GM23338 (cell line): ENCODE measurements around the gene ST6GALNAC1. TPM values are rescaled to one million over a fixed set of nuclear protein-coding genes. Genes with fewer than 3 reads are reported as not detected.

Experiments used
- ATAC-seq: fragments of 200-7000 bp; cut with Tn5 transposase; 3 replicates; pipeline ENCODE4 v1.9.1; 2020
- DNase-seq: peaks from one replicate; pipeline ENCODE4 v3.0.0-alpha.2; 2015; ENCODE audit warnings: low spot score
- H2AFZ ChIP-seq: fragments of 200-600 bp; sonication (generic); 2 replicates; pipeline ENCODE4 v1.8.0; 2016; ENCODE audit warnings: antibody characterized with exemption, mild to moderate bottlenecking, moderate library complexity
- H3F3A ChIP-seq: fragments of 200-600 bp; sonication (generic); replicated peaks from 2 replicates; pipeline ENCODE4 v1.8.0; 2017; ENCODE audit warnings: antibody characterized with exemption, mixed run types, low read depth
- H3K27ac ChIP-seq: fragments of 200-600 bp; sonication (generic); 2 replicates; pipeline ENCODE4 v1.6.1; 2016; ENCODE audit warnings: low read depth
- H3K27me3 ChIP-seq: fragments of 200-600 bp; sonication (generic); 2 replicates; pipeline ENCODE4 v1.8.0; 2016; ENCODE audit warnings: mild to moderate bottlenecking, mixed run types, moderate library complexity; ENCODE audit not compliant: insufficient read depth
- H3K36me3 ChIP-seq: fragments of 200-600 bp; sonication (generic); 2 replicates; pipeline ENCODE4 v1.8.0; 2016; ENCODE audit warnings: mild to moderate bottlenecking; ENCODE audit not compliant: insufficient read depth
- H3K4me1 ChIP-seq: fragments of 200-600 bp; sonication (generic); 2 replicates; pipeline ENCODE4 v1.8.0; 2016; ENCODE audit warnings: mild to moderate bottlenecking, moderate library complexity; ENCODE audit not compliant: insufficient read depth
- H3K4me2 ChIP-seq: fragments of 200-600 bp; sonication (generic); 2 replicates; pipeline ENCODE4 v1.7.1; 2017; ENCODE audit warnings: mixed run types
- H3K4me3 ChIP-seq: fragments of 200-600 bp; sonication (generic); 2 replicates; pipeline ENCODE4 v1.6.1; 2016; ENCODE audit warnings: mixed run types
- H3K79me2 ChIP-seq: fragments of 200-600 bp; sonication (generic); replicated peaks from 2 replicates; pipeline ENCODE4 v1.8.0; 2017; ENCODE audit warnings: mild to moderate bottlenecking; ENCODE audit not compliant: insufficient read depth
- H3K9me2 ChIP-seq: fragments of 200-600 bp; sonication (generic); 2 replicates; pipeline ENCODE4 v1.8.0; 2017; ENCODE audit not compliant: insufficient read depth
- H4K20me1 ChIP-seq: fragments of 200-600 bp; sonication (generic); replicated peaks from 2 replicates; pipeline ENCODE4 v1.8.0; 2017; ENCODE audit warnings: mild to moderate bottlenecking; ENCODE audit not compliant: insufficient read depth
- H3K27ac Mint-ChIP-seq: 2 replicates; pipeline ENCODE4 v1.8.0; 2020; ENCODE audit warnings: inconsistent platforms, mild to moderate bottlenecking, moderate library complexity, mixed read lengths
- H3K27me3 Mint-ChIP-seq: 3 replicates; pipeline ENCODE4 v1.8.0; 2022; ENCODE audit warnings: low read depth, mild to moderate bottlenecking, moderate library complexity, mixed read lengths, inconsistent platforms; ENCODE audit not compliant: insufficient read depth, poor library complexity
- H3K36me3 Mint-ChIP-seq: 3 replicates; pipeline ENCODE4 v1.8.0; 2021; ENCODE audit warnings: low read depth, mild to moderate bottlenecking, inconsistent platforms, moderate library complexity, mixed read lengths
- H3K4me1 Mint-ChIP-seq: 3 replicates; pipeline ENCODE4 v1.8.0; 2020; ENCODE audit warnings: mild to moderate bottlenecking, inconsistent platforms, mixed read lengths
- H3K4me3 Mint-ChIP-seq: 3 replicates; pipeline ENCODE4 v1.8.0; 2021; ENCODE audit warnings: moderate library complexity, mild to moderate bottlenecking, inconsistent platforms, mixed read lengths
- H3K9me3 Mint-ChIP-seq: 3 replicates; pipeline ENCODE4 v1.8.0; 2020; ENCODE audit warnings: moderate library complexity, mild to moderate bottlenecking, inconsistent platforms, mixed read lengths
- CREB1 ChIP-seq: fragments of 250-450 bp; sonication (Bioruptor Pico); IDR thresholded peaks from 2 replicates; pipeline ENCODE4 v1.5.0; 2020; ENCODE audit warnings: low read depth, mild to moderate bottlenecking, moderate library complexity
- EZH2 ChIP-seq: fragments of 200-600 bp; sonication (generic); IDR thresholded peaks from one replicate; pipeline ENCODE4 v1.8.0; 2017; ENCODE audit warnings: antibody characterized with exemption, mild to moderate bottlenecking, low read depth; ENCODE audit not compliant: unreplicated experiment
- EZH2phosphoT487 ChIP-seq: fragments of 200-600 bp; sonication (generic); IDR thresholded peaks from one replicate; pipeline ENCODE4 v1.8.1; 2018; ENCODE audit warnings: antibody characterized with exemption; ENCODE audit not compliant: unreplicated experiment
- JUNB ChIP-seq: IDR thresholded peaks from one replicate; pipeline ENCODE4 v1.6.1; 2016; ENCODE audit warnings: antibody characterized with exemption; ENCODE audit not compliant: unreplicated experiment
- NANOG ChIP-seq: IDR thresholded peaks from 2 replicates; pipeline ENCODE4 v1.6.1; 2016; ENCODE audit warnings: antibody characterized with exemption, borderline replicate concordance
- REST ChIP-seq: IDR thresholded peaks from one replicate; pipeline ENCODE4 v1.6.1; 2018; ENCODE audit warnings: antibody characterized with exemption; ENCODE audit not compliant: unreplicated experiment
- STAT1 ChIP-seq: IDR thresholded peaks from one replicate; pipeline ENCODE4 v1.6.1; 2016; ENCODE audit warnings: antibody characterized with exemption; ENCODE audit not compliant: unreplicated experiment
- ZNF114 ChIP-seq: fragments of 250-450 bp; sonication (Bioruptor Pico); IDR thresholded peaks from 2 replicates; pipeline ENCODE4 v1.5.0; 2020; ENCODE audit warnings: mild to moderate bottlenecking, moderate library complexity
- ZNF331 ChIP-seq: fragments of 250-450 bp; sonication (Bioruptor Pico); IDR thresholded peaks from 2 replicates; pipeline ENCODE4 v1.5.0; 2020; ENCODE audit warnings: low read depth, mild to moderate bottlenecking, moderate library complexity
- ZNF462 ChIP-seq: fragments of 250-450 bp; sonication (Bioruptor Pico); IDR thresholded peaks from 2 replicates; pipeline ENCODE4 v1.5.0; 2020; ENCODE audit warnings: mild to moderate bottlenecking, moderate library complexity
- polyA plus RNA-seq: library from polyadenylated mRNA; unstranded; fragments of >200 nt; fragmentation: Nextera tagmentation; extraction: Ambion mirVana; gene quantifications from 2 replicates; pipeline ENCODE4 v1.2.1, GENCODE V29; 2016
- total RNA-seq: library from RNA; depleted of rRNA; stranded (reverse); fragments of >200 nt; shearing (Covaris generic); gene quantifications from 2 replicates; pipeline ENCODE4 v1.2.3, GENCODE V29; 2014
- TF ChIP-seq, protein P1 (sequence below), 2 experiments: fragments of 200-600 bp in 1 of 2; sonication (generic) in 1 of 2; conservative IDR thresholded peaks; 2 replicates each; pipeline versions ENCODE4 v1.5.1 to v1.6.1; 2016 to 2017; ENCODE audit warnings: antibody characterized with exemption in 2 of 2, low read depth in 2 of 2, mild to moderate bottlenecking in 2 of 2, moderate library complexity in 1 of 2
- TF ChIP-seq, protein P2 (sequence below): IDR thresholded peaks from 2 replicates; pipeline ENCODE4 v1.6.1; 2016; ENCODE audit warnings: antibody characterized with exemption

Gene ST6GALNAC1
- total and polyA plus RNA-seq, 2 experiments from 2014 or later = not detected

DNA sequence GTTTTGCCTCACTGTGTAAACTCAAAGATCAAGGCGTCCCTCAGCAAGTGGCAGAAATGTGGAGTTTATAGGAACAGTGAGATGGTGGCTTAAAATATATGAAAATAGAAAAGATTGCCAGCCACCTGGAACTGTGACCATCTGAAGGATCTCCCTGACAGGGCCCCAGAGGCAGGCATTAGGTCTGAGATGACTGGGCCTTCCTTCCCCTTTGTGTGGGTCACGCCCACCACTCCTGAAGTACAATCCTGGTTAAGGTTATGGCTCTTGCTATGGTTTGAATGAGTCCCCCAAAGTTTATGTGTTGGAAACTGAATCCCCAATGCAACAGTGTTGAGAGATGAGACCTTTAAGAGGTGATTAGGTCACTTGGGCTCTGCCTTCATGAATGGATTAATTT lies 64.3 kb downstream of the ST6GALNAC1 start (continued):
- no peak for TF ChIP-seq ZNF462
- no peak for TF ChIP-seq EZH2

DNA sequence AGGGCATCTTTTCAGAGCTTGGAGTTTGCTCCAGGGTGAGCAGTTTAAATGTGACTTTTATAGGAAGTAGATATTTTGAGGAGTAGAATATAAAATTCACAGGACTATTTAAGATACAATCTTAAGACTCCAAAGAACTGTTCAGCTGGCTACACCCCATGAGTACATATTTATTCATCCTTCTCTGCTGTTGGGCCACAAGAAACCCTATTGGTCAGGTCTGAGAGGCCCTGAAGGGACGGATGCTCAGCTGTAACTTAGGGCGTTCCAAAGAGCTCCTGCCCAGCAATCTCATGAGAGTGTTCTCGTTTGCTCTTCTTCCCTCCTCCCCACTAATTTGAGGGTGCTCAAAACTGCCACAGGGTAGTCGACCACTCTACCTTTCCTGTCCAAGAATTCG lies 65.2 kb downstream of the ST6GALNAC1 start:
- no peaks in the 10 kb centered on the region for H3F3A ChIP-seq
- peaks cover 35% of the 10 kb centered on the region for H3K27me3 ChIP-seq
- Mint-ChIP-seq H3K9me3 (no peaks in the 10 kb centered on the region; the same call in 2 of the 3 replicates), H3K4me1 (peaks cover 7% of the 10 kb centered on the region; the same call in 2 of the 3 replicates), H3K27me3 (peaks cover 16% of the 10 kb centered on the region), H3K36me3 (no peaks in the 10 kb centered on the region), H3K4me3 (no peak overlapping the region), H3K27ac (no peak overlapping the region)
- no peak overlapping the region for H2AFZ ChIP-seq
- H3K4me3 ChIP-seq = no peak overlapping the region
- ATAC-seq = no peak
- H3K79me2 ChIP-seq = no peaks in the 10 kb centered on the region
- H3K36me3 ChIP-seq = no peaks in the 10 kb centered on the region
- no peaks in the 10 kb centered on the region; the same call in 1 of the 2 replicates for H4K20me1 ChIP-seq
- H3K9me2 ChIP-seq = no peaks in the 10 kb centered on the region
- no peak overlapping the region for H3K27ac ChIP-seq
- no peak overlapping the region for H3K4me2 ChIP-seq
- no peak for DNase-seq
- H3K4me1 ChIP-seq = peaks cover 7% of the 10 kb centered on the region
- TF ChIP-seq, protein P1, sequence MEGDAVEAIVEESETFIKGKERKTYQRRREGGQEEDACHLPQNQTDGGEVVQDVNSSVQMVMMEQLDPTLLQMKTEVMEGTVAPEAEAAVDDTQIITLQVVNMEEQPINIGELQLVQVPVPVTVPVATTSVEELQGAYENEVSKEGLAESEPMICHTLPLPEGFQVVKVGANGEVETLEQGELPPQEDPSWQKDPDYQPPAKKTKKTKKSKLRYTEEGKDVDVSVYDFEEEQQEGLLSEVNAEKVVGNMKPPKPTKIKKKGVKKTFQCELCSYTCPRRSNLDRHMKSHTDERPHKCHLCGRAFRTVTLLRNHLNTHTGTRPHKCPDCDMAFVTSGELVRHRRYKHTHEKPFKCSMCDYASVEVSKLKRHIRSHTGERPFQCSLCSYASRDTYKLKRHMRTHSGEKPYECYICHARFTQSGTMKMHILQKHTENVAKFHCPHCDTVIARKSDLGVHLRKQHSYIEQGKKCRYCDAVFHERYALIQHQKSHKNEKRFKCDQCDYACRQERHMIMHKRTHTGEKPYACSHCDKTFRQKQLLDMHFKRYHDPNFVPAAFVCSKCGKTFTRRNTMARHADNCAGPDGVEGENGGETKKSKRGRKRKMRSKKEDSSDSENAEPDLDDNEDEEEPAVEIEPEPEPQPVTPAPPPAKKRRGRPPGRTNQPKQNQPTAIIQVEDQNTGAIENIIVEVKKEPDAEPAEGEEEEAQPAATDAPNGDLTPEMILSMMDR (conservative IDR thresholded peaks at IDR 0.05; ENCODE audit: low read depth in 2 of 2) = no peak
- TF ChIP-seq, protein P2, sequence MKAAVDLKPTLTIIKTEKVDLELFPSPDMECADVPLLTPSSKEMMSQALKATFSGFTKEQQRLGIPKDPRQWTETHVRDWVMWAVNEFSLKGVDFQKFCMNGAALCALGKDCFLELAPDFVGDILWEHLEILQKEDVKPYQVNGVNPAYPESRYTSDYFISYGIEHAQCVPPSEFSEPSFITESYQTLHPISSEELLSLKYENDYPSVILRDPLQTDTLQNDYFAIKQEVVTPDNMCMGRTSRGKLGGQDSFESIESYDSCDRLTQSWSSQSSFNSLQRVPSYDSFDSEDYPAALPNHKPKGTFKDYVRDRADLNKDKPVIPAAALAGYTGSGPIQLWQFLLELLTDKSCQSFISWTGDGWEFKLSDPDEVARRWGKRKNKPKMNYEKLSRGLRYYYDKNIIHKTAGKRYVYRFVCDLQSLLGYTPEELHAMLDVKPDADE = no peak
- TF ChIP-seq ZNF331 (CRISPR knock-in tag) (no peak), JUNB (no peak), EZH2 (no peak), CREB1 (no peak), STAT1 (no peak), REST (no peak), NANOG (no peak), ZNF114 (CRISPR knock-in tag) (no peak), EZH2phosphoT487 (no peak)
